Activated CD8-positive, alpha-beta memory T cell treated with anti-CD3 and anti-CD28 coated beads, Interleukin-2, amount 10 ng/mL, durations not matched to agents 7 days and 5 days (primary cell): Measurements from ENCODE around the gene REEP1. TPM values are rescaled to one million over a fixed set of nuclear protein-coding genes. Genes with fewer than 3 reads are reported as not detected.
A peak's percentile ranks its signal among the peaks of the same experiment; 100 is the strongest.
"Not testable (repeated sequence)": the region's sequence is repeated elsewhere in the genome, so short reads cannot be mapped to it uniquely, and the experiment has no call there.

Experiments
- ATAC-seq: fragments of 150-1000 bp; cut with Tn5 transposase; one replicate; pipeline ENCODE4 v1.10.0; 2021; ENCODE audit warnings: moderate library complexity
- CTCF ChIA-PET: fragments of 350-600 bp; sonication (Branson Sonifier 250); formaldehyde crosslinking; loops from one replicate; lab custom pipeline; 2021; ENCODE audit warnings: antibody characterized with exemption; lab: Charles Lee
- DNase-seq: peaks from one replicate; pipeline ENCODE4 v3.0.0-alpha.2; 2020
- H3K27ac Mint-ChIP-seq: one replicate; pipeline ENCODE4 v1.8.0; 2021; ENCODE audit warnings: mild to moderate bottlenecking, mixed read lengths
- H3K27me3 Mint-ChIP-seq: one replicate; pipeline ENCODE4 v1.8.0; 2021; ENCODE audit warnings: mixed read lengths
- H3K36me3 Mint-ChIP-seq: one replicate; pipeline ENCODE4 v1.8.0; 2021; ENCODE audit warnings: mild to moderate bottlenecking, mixed read lengths
- H3K4me1 Mint-ChIP-seq: one replicate; pipeline ENCODE4 v1.8.0; 2021; ENCODE audit warnings: mixed read lengths
- H3K4me3 Mint-ChIP-seq: one replicate; pipeline ENCODE4 v1.8.0; 2021; ENCODE audit warnings: mild to moderate bottlenecking, moderate library complexity, mixed read lengths
- H3K9me3 Mint-ChIP-seq: one replicate; pipeline ENCODE4 v1.8.0; 2022; ENCODE audit warnings: low read depth, mixed read lengths
- total RNA-seq, 2 experiments: library from RNA; stranded (reverse); gene quantifications; one replicate each; pipeline ENCODE4 v1.2.3, GENCODE V29; 2021

Gene REEP1
- total RNA-seq, 2 experiments from 2014 or later: 0.16 TPM; not detected in 1

GRCh38 chr2:86239326-86239725 is 98.1 kb downstream of the REEP1 start:
- peaks cover 2% of the 10 kb centered on the region for H3K36me3 Mint-ChIP-seq
- H3K9me3 Mint-ChIP-seq: no peaks in the 10 kb centered on the region
- peaks cover 20% of the 10 kb centered on the region for H3K4me1 Mint-ChIP-seq
- DNase-seq: no peak
- H3K27me3 Mint-ChIP-seq: peaks cover 9% of the 10 kb centered on the region
- no peak overlapping the region for H3K27ac Mint-ChIP-seq
- CTCF ChIA-PET: no interaction called here
- no peak overlapping the region for H3K4me3 Mint-ChIP-seq
- ATAC-seq: no peak

- Mint-ChIP-seq H3K27me3 (peaks cover 15% of the 10 kb centered on the region), H3K36me3 (peaks cover 2% of the 10 kb centered on the region), H3K9me3 (no peaks in the 10 kb centered on the region), H3K4me1 (peaks cover 20% of the 10 kb centered on the region), H3K4me3 (no peak overlapping the region), H3K27ac (no peak overlapping the region)
- ATAC-seq (peak; percentile 78), DNase-seq (peak; percentile 58)
- CTCF ChIA-PET: interaction anchor here (1.7 kb wide), 1 partner anchor 17 kb away, joined by 6 read pairs; no protein-coding TSS in a partner anchor
Measured at GRCh38 chr2:86238354-86238753, 99.1 kb downstream of the REEP1 start.

- Mint-ChIP-seq H3K4me3 (no peak overlapping the region), H3K4me1 (peaks cover 20% of the 10 kb centered on the region)
- CTCF ChIA-PET: interaction anchor here (0.8 to 1.7 kb wide), 2 partner anchors 9 to 16 kb away, joined by 3 to 6 read pairs; no protein-coding TSS in a partner anchor
Measured at GRCh38 chr2:86237172-86237571, 100.3 kb downstream of the REEP1 start.

GRCh38 chr2:86235196-86235980 is 102.0 kb downstream of the REEP1 start:
- Mint-ChIP-seq H3K36me3 (peaks cover 2% of the 10 kb centered on the region), H3K4me1 (peaks cover 20% of the 10 kb centered on the region), H3K4me3 (no peak overlapping the region), H3K27ac (no peak overlapping the region), H3K27me3 (peaks cover 15% of the 10 kb centered on the region), H3K9me3 (no peaks in the 10 kb centered on the region)
- ATAC-seq (no peak), DNase-seq (no peak)
- CTCF ChIA-PET: no interaction called here

More at GRCh38 chr2:86237172-86237571, 100.3 kb downstream of the REEP1 start:
- Mint-ChIP-seq H3K36me3 (peaks cover 2% of the 10 kb centered on the region), H3K27me3 (peaks cover 15% of the 10 kb centered on the region), H3K27ac (no peak overlapping the region), H3K9me3 (no peaks in the 10 kb centered on the region)
- no peak for DNase-seq
- ATAC-seq: no peak

- Mint-ChIP-seq H3K27me3 (peaks cover 15% of the 10 kb centered on the region), H3K4me3 (no peak overlapping the region), H3K4me1 (peaks cover 16% of the 10 kb centered on the region), H3K9me3 (no peaks in the 10 kb centered on the region), H3K27ac (no peak overlapping the region), H3K36me3 (peaks cover 2% of the 10 kb centered on the region)
- CTCF ChIA-PET: no interaction called here
- DNase-seq: no peak
- no peak for ATAC-seq
Measured at GRCh38 chr2:86234563-86235131, 102.8 kb downstream of the REEP1 start.

GRCh38 chr2:86233436-86233835 is 104.0 kb downstream of the REEP1 start:
- peaks cover 15% of the 10 kb centered on the region for H3K27me3 Mint-ChIP-seq
- ATAC-seq (no peak), DNase-seq (no peak)
- H3K36me3 Mint-ChIP-seq: peaks cover 2% of the 10 kb centered on the region
- H3K4me1 Mint-ChIP-seq: peaks cover 12% of the 10 kb centered on the region
- CTCF ChIA-PET: interaction anchor here (1.1 kb wide), 1 partner anchor 12 kb away, joined by 4 read pairs; no protein-coding TSS in a partner anchor
- no peaks in the 10 kb centered on the region for H3K9me3 Mint-ChIP-seq
- H3K27ac Mint-ChIP-seq: no peak overlapping the region
- no peak overlapping the region for H3K4me3 Mint-ChIP-seq

- CTCF ChIA-PET: interaction anchor here (1.1 kb wide), 1 partner anchor 12 kb away, joined by 4 read pairs; no protein-coding TSS in a partner anchor
- Mint-ChIP-seq H3K4me1 (peaks cover 9% of the 10 kb centered on the region), H3K27me3 (peaks cover 15% of the 10 kb centered on the region), H3K9me3 (no peaks in the 10 kb centered on the region), H3K36me3 (peaks cover 2% of the 10 kb centered on the region), H3K4me3 (no peak overlapping the region), H3K27ac (no peak overlapping the region)
- no peak for ATAC-seq
- DNase-seq: no peak
Measured at GRCh38 chr2:86232910-86233309, 104.5 kb downstream of the REEP1 start.

- Mint-ChIP-seq H3K4me1 (peaks cover 9% of the 10 kb centered on the region), H3K4me3 (no peak overlapping the region), H3K27ac (no peak overlapping the region), H3K9me3 (no peaks in the 10 kb centered on the region), H3K27me3 (peaks cover 15% of the 10 kb centered on the region), H3K36me3 (peaks cover 2% of the 10 kb centered on the region)
- ATAC-seq (no peak), DNase-seq (no peak)
- CTCF ChIA-PET: no interaction called here
Measured at GRCh38 chr2:86232373-86232784, 105.0 kb downstream of the REEP1 start.

- CTCF ChIA-PET: interaction anchor here (0.9 kb wide), 1 partner anchor 11 kb away, joined by 3 read pairs; no protein-coding TSS in a partner anchor
- no peak for ATAC-seq
- H3K9me3 Mint-ChIP-seq: no peaks in the 10 kb centered on the region
- peaks cover 2% of the 10 kb centered on the region for H3K36me3 Mint-ChIP-seq
- DNase-seq: no peak
- peaks cover 5% of the 10 kb centered on the region for H3K4me1 Mint-ChIP-seq
- no peak overlapping the region for H3K27ac Mint-ChIP-seq
- peaks cover 15% of the 10 kb centered on the region for H3K27me3 Mint-ChIP-seq
- H3K4me3 Mint-ChIP-seq: no peak overlapping the region
Measured at GRCh38 chr2:86231680-86232372, 105.6 kb downstream of the REEP1 start.

GRCh38 chr2:86230961-86231360 is 106.5 kb downstream of the REEP1 start:
- peaks cover 5% of the 10 kb centered on the region for H3K4me1 Mint-ChIP-seq
- DNase-seq (no peak), ATAC-seq (no peak)
- H3K27me3 Mint-ChIP-seq: peaks cover 13% of the 10 kb centered on the region
- CTCF ChIA-PET: no interaction called here
- no peak overlapping the region for H3K4me3 Mint-ChIP-seq
- no peaks in the 10 kb centered on the region for H3K9me3 Mint-ChIP-seq
- H3K27ac Mint-ChIP-seq: no peak overlapping the region
- no peaks in the 10 kb centered on the region for H3K36me3 Mint-ChIP-seq

- Mint-ChIP-seq H3K27ac (no peak overlapping the region), H3K9me3 (no peaks in the 10 kb centered on the region), H3K4me1 (peaks cover 12% of the 10 kb centered on the region), H3K36me3 (no peaks in the 10 kb centered on the region), H3K4me3 (no peak overlapping the region), H3K27me3 (peaks cover 5% of the 10 kb centered on the region)
- no peak for DNase-seq
- CTCF ChIA-PET: interaction anchor here (1.0 kb wide), 1 partner anchor 8 kb away, joined by 4 read pairs; no protein-coding TSS in a partner anchor
- ATAC-seq: no peak
Measured at GRCh38 chr2:86229221-86229620, 108.2 kb downstream of the REEP1 start.

GRCh38 chr2:86228574-86228973 is 108.9 kb downstream of the REEP1 start:
- ATAC-seq, H3K36me3 Mint-ChIP-seq, H3K27ac Mint-ChIP-seq, H3K27me3 Mint-ChIP-seq, CTCF ChIA-PET, DNase-seq, H3K4me3 Mint-ChIP-seq, H3K9me3 Mint-ChIP-seq: not testable (repeated sequence)
- H3K4me1 Mint-ChIP-seq: peaks cover 12% of the 10 kb centered on the region

GRCh38 chr2:86227685-86228084 is 109.7 kb downstream of the REEP1 start:
- DNase-seq: no peak
- CTCF ChIA-PET: interaction anchor here (1.0 kb wide), 1 partner anchor 140 kb away, joined by 3 read pairs; no protein-coding TSS in a partner anchor
- H3K4me1 Mint-ChIP-seq: peaks cover 14% of the 10 kb centered on the region
- no peak overlapping the region for H3K4me3 Mint-ChIP-seq
- H3K9me3 Mint-ChIP-seq: no peaks in the 10 kb centered on the region
- ATAC-seq: no peak
- H3K27me3 Mint-ChIP-seq: no peaks in the 10 kb centered on the region
- no peak overlapping the region for H3K27ac Mint-ChIP-seq
- no peaks in the 10 kb centered on the region for H3K36me3 Mint-ChIP-seq
